Raji (cell line): Measurements from ENCODE around the gene DYNC2H1.

Source experiments
- POLR2A ChIP-seq: IDR thresholded peaks from 2 replicates; pipeline ENCODE4 v1.6.1; 2011; ENCODE audit warnings: low read depth, low read length, control low read depth; ENCODE audit not compliant: insufficient read depth

Gene DYNC2H1

DNA sequence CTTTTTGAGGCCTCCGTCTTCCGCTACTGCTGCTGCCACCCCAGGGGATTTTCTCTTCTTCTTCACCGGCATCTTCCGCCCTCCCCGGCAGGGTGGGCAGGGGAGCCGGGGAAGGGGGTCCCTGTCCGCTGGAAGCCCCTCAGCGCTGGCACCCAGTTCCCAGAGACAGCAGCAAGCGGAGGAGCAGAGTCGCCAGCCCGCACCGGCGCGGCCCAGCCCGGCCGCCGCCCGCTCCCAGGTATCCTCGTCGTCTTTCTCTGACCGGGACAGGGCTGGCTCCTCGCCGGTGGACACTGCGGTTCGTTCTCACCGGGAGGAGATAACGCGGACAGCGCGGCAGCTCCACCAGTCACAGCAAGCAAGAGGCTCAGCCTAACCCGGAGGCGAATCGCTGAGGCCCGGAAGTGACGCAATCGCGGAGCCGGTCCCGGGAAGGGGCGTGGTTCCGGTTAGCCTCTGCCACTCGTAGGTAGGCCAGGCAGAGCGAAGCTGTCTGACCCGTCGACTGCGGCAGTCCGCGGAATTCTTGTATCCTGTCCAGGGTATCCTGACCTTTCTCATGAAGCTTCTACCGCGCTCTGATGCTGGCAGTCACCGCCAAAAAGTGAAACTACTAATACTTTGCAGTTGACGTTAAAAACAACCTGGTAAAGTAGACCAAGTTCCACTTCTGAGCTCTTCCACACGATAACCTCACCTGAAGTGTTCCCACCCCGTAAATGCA is 17.3 kb upstream of the DYNC2H1 start, which contains the start of gene DCUN1D5:
Gene DCUN1D5, minus strand, starts transcription at position 360 of the 724 bp plus-strand sequence. Its CDS starts 288 bp downstream, at position 72.
- peak; percentile 95 for TF ChIP-seq POLR2A

DNA sequence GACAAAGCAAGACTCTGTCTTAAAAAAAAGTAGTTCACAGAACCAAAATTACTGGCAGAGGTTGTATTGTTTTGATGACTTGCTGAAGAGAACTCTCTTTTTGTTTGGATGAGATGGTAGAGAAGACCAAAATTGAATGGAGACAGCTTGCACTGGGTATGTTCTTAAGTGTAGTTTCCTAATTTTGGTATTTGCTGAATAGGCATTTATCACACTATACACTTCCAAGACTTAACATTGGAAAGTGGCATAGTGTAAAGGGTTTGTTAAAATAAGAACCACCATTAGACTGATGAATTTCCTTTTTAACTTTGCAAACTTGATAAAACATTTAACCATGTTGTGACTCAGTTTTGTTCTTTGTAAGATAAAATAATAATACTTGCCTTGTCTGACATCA is 11.9 kb upstream of the DYNC2H1 start:
- TF ChIP-seq POLR2A: no peak

DNA sequence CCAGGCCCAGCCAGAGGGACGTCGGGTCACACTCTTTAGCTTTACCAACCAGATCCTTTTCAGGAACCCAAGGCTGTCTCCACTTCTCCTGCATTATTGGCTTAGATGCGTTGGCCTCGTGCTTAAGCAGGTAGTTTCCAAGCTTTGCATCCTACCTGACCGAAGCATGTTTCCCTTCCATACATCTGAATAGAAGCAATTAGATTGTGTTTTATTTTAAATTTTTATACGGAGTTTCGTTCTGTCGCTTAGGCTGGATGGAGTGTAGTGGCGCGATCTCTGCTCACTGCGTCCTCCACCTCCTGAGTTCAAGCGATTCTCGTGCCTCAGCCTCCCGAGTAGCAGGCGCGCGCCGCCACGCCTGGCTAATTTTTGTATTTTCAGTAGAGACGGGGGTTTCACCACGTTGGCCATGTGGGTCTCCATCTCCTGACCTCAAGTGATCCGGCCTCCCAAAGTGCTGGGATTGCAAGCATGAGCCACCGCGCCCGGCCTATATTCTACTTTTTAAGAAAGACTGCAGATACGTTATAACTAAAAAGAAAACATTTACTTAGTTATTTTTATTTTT is 677 bp downstream of the DYNC2H1 start:
- TF ChIP-seq POLR2A: no peak

DNA sequence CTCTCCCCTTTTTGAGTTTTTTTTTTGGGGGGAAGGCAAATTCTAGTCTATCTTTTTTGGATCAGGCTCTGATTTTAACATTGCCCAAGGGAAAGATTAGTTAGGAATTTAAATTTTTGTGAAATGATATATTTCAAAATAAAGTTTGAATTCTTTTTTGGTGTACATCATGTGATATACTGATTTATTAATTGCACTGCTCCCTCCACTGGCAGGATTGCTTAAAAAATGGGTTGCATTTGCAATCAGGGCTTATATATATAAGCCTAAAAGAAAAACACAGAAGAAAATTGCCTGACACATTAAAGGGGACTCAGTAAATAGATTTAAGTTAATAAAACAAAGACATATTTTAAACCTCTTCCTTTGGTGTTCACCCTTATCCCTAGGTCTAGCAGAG is 1.2 kb downstream of the DYNC2H1 start:
- no peak for TF ChIP-seq POLR2A

DNA sequence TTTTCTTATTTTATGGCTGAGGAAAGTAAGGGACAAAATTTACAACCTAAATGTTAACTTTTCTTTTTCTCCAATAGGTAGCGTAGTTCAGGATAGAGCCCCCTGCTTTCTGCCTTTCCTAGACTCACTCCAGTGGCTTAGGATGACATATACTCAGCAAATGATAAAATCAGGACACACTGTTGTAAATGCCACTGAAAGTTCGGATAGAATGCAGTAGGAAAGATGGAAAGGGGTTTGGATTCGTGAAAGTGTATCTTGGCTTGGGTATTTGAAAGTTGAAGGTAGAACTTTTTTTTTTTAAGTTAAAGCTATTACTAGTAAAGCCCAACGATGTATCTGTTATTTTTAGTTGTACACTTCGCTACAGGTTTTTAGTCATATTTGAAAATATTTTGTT is 2.2 kb downstream of the DYNC2H1 start:
- no peak for TF ChIP-seq POLR2A

DNA sequence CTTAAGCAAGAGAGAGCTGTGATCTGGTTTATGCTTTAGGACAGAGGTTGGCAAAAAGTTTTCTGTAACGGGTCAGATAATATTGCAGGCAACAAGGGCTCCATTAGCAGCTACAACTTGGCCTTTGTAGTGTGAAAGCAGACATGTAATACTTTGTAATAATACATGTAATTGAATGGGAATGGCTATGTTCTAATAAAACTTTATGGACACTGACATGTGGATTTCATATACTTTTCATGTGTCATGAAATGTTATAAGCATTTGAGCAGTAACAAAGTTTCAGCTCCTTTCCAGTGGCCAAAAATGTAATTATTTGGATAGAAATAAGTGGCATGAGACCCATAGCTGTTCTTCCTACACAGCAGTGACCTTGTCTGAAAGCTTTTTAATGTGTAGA is 3.1 kb downstream of the DYNC2H1 start:
- no peak for TF ChIP-seq POLR2A

DNA sequence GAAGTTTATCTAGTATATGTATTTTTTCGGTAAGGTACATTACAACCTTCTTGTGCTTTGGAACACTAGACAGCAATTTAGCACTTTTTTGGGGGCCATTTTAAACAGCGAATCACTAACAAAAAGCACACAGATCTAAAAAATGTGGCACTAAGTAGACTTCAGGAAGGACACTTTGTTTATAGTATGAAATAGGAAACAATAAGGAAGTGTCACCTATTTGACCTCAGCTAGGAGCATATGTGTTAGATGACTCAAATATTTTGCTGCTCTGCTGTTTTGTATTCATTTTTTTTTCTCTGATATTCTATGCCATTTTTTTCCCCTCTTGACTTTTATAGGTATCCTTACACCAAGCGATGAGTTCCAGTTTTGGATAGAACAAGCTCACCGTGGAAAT is 5.6 kb downstream of the DYNC2H1 start:
- TF ChIP-seq POLR2A: no peak

DNA sequence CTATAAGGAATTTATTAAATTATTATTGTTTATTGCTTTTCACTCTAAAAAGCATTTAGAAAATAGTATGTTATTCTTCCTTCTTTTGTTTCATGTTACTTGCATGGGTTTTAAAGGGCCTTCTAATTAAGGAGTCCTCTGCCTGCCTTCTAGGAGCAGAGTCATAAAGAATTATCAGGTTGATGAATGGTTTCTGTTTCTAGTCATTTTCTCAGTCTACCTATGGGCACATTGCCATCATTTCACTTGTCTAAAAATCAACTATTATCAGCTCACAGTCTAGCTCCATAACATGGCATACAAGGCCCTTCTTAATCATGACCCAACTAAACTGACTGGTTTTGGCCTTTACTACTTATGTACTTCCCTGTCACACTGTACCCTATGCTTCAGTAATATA is 16.2 kb downstream of the DYNC2H1 start:
- TF ChIP-seq POLR2A: no peak

DNA sequence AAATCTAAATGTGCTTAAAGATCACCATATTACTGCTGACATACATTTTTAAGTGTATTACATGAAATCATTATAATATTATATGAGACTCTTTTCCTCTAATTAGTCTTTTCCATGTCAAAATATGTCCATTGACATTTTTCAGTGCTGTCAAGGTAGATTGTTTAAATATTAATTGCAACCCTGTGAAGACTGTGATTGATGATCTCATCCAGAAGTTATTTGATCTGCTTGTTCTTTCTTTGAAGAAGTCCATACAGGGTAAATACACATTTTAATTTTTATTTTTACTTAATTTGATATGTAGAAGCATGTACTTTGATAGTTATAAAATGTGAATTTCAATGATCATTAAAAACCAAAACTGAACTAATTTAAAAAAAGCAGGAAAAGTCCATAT is 38.4 kb downstream of the DYNC2H1 start:
- no peak for TF ChIP-seq POLR2A

DNA sequence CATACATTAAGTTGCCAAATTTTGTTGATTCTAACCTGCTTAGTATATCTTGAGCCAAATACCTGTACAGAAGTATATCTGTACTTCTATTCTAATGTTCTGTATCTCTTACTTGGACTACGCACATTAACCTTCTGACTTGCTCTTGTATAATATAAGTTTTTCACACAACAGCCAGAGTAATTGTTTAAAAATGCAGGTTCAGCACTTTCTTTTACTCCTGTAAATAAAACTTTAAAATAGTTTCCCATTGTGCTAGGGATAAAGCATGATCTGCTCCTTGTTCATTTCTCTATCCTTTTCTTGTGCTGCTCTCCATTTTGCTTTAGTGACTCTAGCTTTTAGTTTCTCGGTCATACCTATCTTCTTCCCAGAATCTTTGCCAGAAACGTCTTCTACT is 48.3 kb downstream of the DYNC2H1 start:
- TF ChIP-seq POLR2A: no peak

DNA sequence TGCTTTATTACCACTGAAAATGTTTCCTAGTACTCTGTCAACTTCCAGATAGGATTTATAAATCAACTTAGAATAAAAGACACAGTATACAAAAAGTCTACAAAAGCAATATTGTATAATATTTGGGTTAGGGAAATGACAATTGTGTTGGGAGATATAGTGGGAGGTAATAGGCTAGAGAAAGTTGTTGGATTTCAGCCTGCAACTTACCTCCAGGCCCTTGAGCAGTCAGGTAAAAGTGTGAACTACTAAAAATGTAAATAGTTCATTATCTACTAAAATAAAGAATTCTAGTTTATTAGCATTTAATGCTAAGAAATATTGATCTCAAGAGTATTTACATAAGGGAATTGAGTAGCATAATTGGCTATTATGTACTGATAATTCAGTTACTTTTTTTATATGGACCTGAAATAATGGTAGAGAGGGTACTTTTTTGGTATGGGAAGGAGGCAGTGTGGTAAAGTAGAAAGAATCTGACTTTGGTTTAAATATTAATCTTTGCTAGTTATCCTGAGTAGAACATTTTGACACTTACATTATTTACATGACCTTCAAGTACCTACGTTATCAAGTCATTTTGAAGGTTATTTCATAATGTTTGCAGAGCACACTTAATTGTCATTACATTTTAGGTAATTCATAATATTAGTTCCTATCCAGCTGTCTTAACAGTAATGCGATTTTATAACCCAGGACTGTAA is 55.0 kb downstream of the DYNC2H1 start:
- TF ChIP-seq POLR2A: no peak

DNA sequence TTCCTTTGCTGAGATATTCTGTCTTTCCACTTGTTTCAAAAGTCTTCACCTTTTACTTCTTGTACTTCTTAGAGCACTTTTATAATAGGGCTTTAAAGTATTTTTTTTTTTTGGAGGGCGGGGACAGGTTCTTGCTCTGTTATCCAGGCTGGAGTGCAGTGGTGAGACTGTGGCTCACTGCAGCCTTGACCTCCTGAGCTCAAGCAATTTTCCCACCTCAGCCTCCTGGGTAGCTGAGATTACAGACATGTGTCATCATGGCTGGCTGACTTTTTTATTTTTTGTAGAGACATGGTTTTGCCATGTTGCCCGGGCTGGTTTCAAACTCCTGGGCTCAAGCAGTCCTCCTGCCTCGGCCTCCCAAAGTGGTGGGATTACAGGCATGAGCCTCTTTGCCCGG is 57.9 kb downstream of the DYNC2H1 start:
- TF ChIP-seq POLR2A: no peak

DNA sequence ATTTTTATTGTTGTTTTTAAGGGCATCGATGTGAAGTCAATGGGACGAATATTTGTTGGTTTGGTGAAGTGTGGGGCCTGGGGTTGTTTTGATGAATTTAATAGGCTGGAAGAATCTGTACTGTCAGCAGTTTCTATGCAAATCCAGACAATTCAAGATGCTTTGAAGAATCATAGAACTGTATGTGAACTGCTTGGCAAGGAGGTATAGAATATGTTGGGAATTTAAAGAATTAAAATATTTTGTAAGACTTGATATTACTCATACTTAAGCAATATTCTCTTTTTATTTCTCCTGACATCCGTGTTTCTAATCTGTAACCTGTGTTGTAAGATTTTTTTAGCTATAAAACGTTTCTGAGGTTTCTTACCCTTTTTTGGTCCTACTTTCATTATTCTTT is 61.6 kb downstream of the DYNC2H1 start:
- TF ChIP-seq POLR2A: no peak

DNA sequence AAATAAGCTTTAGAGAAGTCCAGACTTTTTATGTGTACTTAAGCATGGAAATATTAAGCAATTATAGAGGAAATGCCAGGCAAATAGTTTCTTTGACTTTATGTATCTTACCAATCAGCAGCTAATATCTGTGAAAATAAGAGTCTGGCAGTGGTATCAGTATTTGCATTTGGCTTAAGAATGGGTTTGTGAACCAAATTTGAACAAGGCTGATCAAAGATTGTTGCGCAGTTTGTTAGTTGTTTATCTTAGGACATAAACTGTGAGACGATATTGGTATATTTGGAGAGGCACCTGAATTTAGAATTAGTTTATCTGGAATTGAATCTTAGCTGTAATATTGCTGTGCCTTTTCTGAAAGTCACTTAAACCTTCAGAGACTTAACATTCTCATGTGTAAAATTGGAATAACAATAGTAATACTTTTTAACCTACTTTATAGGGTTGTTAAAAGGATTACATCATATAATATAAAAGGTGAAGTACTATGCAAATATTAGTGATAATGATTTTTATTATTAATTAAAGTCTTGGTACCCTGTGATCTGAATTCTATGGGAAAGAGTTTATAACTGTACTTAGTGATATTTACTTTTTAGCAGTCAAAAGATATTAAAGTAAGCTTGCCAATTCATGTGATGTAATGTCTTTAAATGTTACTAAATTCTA is 66.4 kb downstream of the DYNC2H1 start:
- no peak for TF ChIP-seq POLR2A

DNA sequence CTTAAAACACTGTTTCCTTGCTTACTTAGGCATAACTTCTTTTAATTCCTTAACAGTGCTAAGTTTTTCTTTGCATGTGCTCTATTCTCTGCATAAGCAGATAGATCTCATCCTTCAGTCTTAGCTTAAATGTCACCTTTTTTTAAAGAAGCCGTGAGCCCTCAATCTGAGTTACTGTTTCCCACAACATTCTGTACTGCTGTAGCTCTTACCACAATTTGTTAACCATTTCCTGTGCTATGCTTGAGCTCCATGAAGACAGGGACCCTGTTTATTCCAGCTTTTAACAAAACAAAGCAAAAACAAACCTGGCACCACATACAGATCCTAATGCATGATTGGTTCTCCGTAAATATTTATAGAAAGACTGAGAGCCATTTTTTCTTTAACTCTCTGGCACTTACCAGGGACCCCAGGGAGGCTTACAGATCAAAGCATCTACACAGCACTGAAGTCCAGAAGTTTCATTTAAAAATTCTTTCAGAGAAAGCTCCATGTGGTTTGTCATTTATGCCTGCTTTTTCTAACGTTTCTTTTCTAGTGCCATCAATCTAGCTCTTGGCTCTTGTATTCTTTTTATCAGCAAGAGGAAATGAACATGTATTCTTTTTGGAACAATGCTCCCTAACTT is 74.9 kb downstream of the DYNC2H1 start:
- no peak for TF ChIP-seq POLR2A

DNA sequence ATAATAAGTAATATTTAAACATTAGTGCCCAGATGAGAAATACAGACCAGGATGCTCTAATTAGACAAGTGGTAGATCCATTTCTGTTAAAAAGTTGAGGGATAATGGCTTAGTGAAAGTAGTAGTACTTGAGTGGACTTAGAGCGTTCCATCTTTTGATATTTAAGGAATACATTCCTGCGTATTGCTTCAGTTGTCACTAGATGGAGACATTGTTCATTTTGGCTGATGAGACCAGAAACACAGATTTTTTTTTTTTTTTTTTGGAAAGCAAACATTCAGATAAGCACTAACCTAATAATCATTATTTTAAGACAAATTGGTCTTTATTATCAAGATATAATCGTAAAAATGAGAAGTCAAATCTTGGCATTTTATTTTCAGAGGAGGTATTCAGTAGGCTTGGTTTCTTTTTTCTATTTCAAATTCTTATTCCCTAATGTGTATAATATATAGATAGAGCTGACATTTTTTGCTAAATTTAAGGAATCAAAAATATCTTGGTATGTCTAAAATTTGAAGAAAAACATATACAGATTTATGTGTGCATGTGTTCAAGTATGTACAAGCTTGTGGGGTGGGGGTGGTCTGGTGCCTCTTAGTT is 92.9 kb downstream of the DYNC2H1 start:
- TF ChIP-seq POLR2A: no peak

DNA sequence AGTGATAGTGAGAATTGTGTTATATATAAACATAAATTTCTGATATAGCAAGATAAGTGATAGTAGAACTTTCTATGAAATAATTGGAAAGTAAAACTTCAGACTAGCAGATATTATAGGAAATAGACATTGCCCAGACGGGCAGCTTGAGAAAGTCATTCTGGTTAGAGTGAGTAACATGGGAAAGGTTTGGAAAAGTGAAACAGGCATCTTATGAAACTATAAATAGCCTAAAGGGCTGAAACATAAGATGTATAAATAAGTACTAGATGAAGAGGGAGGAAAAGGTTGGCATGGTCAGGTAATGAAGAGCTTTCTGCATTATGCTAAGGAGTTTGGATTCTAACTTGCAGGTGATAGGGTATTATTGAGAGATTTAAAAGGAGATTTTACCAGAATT is 101.3 kb downstream of the DYNC2H1 start:
- TF ChIP-seq POLR2A: no peak
